Fibroblast of the conjunctiva (primary cell): ENCODE results near the gene PAXIP1.

Source experiments
- DNase-seq: peaks from one replicate; pipeline ENCODE4 v3.0.0-alpha.2; 2010; ENCODE audit warnings: low read depth

PAXIP1 gene

DNA sequence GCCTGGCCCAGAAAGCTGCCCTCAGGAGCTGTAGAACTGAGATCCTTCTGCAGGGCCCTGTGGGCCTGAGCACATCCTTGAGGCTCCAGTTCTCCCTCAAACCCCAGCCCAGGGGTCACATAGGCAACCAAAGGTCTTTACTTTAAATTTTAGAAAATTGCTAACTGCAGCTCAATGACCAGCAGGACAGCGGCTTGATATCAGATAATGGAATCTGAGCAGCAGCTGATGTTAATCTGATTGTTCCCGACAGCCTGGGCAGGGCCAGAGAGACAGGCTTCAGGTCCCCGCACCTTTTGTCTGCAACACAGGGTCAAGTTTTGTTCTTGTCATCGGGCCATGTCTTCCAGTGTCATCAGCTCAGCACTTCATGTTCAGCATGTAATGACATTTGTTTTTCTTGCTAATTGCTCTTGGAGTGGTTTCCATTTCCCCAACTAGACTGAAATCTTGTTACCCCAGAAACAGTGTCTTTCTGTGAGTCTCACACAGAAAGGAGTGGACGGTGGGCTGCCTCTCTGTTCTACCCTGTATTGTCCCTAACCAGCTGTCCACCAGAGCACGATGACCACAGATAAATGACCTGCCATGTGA lies 91.0 kb downstream of the PAXIP1 start:
- no peak for DNase-seq

DNA sequence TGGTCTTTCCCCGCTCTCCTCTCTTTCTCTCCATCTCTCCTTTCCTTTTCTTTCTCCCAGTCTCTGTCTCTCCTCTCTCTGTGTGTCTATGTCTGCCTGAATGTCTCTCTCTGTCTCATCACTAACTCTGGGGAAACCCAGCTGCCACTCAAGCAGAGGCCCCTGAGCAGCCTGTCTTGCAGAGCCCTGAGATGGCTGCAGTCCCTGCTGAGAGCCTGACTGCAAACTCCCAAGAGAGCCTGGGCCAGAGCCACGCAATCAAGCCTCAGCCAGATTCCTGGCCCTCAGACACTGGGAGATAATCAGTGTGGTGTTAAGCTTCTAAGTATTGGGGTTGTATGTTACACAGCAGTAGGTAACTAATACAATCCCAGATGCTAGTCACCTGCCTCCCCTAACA lies 91.5 kb downstream of the PAXIP1 start:
- no peak for DNase-seq

DNA sequence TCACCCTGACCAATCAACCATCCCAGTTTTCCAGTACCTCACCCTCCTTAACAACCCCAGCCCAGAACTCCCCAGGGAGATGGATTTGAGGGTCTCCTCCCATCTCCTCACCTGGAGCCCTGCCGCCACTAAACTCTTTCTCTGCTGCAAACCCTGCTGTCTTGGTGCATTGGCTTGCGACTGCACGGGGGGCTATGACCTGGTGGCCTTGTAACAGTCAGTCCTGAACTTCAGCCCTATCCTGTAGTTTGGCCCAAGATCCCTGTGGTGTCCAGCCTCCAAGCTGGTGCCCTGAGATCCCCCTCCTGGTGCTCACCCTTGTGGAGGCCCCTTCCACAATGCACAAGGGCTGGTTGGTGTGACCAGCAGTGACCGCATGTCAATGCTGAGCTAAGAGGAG lies 91.9 kb downstream of the PAXIP1 start:
- no peak for DNase-seq

DNA sequence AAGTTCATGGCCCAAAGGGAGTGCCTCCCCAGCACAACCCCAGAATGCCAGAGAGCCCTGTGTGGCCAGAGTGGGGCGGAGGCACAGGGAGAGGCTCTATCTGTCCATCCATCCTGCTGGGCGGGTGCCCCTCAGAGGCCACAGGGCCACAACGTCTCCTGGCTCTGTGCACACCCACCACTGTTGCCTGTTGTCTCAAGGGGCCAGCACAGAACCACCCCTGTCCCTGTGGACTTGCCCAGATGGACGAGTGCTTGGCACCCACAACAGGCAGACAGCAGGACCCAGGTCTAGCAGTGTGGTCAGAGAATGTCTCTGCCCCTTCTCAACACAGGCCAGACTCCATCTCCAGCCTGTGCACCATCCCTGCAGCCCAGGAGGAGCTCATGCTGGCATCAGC lies 92.8 kb downstream of the PAXIP1 start:
- no peak for DNase-seq

DNA sequence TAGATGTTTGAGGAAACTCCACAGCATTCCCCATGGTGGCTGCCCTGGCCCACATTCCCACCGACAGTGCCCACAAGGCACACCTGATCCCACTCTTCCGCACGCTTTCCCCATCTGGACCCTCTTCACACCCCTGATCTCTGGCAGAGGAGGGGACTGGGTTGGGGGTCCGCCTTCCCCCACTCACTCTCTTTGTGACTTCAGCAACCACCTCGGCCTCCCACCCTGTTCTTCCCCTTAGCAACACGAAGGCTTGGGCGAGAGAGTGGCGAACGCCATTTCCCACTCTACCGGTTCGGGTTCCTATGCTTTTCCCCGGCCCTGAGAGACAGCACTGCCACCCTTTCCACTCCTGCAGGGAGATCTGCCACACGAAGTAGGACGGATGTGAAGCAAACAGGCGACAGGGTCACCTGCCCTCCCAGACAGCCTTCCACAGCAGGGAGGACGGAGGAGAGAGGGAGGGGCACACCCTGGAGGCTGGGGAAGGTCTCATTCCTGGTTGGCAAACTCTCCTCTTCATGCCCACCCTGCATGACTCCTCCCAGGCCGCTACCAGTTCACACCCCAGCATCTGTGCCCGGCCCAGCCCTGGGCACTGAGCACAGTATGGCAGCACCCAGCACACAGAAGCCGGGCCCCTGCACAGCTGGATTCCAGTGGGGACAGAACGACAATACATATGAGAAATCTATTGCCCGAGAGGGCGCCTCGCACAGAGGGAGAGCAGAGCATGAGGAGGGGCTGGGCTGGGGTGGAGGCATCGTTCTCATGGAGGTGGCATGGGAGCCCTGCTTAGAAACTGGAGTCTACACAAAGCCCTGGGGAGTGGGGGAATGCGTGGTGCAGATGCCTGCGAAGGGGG lies 93.5 kb downstream of the PAXIP1 start:
- DNase-seq, result no peak

DNA sequence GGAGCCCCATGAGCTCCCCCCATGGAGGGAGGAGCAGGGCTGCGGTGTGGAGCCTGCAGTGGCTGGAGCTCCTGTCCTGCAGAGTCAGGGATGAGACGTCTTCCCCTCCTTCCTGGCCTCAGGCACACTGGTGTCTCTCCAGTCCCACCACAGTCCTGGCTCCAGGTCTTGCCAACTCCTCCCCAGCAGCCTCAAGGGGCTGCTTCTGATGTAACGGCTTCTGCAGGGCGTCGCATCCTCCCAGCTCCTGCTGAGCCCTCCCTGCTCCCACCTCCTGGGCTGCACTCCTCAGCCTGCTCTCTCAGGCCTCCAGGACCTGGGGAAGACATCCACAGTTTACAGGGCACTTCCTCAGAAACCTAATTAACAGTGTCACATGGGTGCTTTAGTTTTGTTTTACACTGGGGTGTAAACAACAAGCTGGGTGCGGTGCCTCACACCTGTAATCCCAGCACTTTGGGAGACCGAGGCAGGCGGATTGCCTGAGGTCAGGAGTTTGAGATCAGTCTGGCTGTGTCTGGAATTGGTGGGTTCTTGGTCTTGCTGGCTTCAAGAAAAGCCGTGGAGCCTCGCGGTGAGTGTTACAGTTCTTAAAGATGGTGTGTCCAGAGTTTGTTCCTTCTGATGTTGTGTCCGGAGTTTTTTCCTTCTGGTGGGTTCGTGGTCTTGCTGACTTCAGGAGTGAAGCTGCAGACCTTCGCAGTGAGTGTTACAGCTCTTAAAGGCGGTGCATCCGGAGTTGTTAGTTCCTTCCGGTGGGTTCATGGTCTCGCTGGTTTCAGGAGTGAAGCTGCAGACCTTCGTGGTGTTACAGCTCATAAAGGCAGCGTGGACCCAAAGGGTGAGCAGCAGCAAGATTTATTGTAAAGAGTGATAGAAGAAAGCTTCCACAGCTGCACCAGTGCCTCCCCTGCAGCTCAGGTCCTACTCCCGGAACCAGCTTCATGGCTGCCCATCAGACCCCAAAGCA lies 95.0 kb downstream of the PAXIP1 start:
- DNase-seq, result no peak

DNA sequence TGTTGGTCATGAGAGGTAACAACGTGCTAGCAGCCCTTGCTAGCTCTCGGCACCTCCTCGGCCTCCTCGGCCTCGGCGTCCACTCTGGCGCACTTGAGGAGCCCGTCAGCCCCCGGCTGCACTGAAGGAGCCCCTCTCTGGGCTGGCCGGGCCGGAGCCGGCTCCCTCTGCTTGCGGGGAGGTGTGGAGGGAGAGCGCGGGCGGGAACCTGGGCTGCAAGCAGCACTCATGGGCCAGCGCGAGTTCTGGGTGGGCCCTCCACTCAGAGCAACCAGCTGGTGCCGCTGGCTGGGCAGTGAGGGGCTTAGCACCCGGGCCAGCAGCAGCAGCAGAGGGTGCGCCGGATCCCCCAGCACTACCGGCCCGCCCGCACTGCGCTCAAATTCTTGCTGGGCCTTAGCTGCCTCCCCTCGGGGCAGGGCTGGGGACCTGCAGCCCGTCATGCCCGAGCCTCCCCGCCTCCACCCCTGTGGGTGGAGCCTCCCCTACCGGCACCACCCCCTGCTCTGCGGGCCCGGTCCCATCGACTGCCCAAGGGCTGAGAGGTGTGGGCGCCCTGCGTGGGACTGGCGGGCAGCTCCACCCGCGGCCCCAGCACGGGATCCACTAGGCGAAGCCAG lies 96.1 kb downstream of the PAXIP1 start:
- no peak for DNase-seq

DNA sequence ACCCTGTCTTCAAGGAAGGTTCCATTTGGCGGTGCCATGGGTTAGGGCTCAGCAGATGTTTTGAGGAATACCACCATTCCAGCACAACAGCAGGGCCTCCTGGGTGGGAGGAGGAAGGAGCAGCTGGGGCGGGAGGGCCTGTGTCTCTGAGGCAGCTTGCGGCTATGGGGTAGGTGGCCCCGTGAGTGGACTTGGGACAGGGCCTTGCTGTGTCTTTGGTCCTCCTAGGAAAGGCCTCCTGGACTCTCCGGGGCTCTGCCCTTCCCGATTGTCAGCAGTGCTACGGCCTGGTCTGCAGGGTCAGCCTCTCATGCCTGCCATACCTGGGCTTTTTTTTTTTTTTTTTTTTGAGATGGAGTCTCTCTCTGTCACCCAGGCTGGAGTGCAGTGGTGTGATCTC lies 96.7 kb downstream of the PAXIP1 start:
- DNase-seq, result no peak

DNA sequence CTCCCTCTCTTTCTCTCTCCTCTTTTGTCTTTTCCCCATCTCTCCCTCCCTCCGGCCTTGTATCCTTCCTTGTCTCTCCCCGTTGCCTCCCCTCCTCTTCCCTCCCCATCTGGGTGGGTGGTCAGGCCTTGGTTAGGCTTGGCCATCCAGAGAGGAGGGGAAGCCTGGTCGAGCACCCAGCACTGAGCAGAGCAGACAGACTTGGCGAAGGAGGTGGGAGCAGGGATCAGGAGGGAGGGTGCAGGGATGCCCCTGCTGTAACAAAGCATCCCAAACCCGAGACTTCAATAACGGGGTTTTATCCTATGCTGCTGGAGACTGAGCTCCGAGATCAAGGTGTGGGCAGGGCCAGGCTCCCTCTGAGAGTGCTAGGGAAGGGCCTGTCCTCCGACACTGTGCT lies 97.3 kb downstream of the PAXIP1 start:
- no peak for DNase-seq

DNA sequence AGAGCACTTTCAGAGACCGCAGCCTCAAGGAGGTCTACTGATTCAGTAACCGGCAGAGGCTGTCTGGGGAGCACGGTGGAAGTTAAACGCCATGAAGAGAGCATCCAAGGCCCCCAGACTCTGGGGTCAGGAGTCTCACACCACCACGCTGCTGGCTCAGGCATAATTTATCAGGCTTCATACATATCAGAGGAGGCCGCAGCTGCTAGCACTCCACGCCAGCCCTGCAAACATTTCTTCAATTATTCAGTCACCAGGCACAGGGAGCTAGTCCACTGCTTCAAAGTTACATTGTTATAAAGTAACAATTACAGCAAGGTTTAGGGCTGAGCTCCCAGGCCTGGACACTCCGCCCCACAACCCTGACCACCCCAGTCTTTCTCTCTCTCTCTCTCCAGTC lies 97.8 kb downstream of the PAXIP1 start:
- DNase-seq, result no peak

DNA sequence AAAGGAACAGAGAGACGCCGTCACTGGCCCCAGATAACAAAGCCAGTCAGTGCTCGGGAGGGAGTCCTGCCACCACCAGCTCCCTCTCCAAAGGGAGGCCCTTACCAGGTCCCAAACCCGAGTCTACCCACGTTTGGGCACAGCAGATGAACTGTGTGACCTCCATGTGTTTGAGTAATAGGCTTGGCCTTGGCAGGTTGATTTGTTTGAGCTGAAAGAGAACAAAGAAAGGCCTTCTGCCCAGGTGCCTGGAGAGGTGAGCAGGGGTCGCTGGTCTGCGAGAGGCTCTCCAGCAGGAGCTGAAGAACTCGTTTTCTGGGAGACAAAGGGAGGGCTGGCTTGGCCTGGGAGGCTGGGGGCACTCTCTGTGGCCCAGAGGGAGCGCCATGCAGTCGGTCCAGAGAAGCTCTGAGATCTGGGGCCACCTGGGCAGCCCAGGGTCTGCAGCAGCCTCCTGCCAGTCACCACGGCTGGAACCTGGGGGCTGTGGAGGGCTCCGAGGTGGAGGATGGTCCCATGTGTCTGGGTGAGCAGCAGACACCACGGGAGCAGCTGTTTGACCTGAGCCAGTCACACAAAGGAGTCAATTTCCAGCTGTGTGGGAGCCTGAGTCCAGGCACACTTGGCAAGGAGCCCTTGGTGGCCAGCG lies 99.7 kb downstream of the PAXIP1 start:
- no peak for DNase-seq

DNA sequence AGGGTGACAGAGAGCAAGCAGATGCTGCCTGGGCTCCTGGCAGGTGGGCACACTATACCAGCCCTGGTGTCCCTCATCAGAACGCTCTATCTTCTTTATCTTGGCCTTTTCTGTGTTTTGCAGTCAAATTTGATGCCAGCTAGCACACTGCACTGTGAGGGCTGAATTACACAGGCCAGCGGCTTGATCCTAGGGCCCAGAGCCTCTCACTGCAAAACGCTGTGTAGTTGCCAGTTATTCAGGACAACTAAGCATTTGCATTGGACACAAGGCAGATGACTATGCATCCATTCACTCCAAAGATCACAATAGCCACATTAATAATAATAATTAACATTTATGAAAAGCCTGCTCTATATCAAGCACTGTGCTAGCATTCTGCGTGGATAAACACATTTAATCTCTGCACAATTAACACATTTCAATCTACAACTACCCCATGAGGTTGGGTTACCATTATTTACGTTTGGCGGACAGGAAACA lies 100.3 kb downstream of the PAXIP1 start:
- DNase-seq, result no peak

DNA sequence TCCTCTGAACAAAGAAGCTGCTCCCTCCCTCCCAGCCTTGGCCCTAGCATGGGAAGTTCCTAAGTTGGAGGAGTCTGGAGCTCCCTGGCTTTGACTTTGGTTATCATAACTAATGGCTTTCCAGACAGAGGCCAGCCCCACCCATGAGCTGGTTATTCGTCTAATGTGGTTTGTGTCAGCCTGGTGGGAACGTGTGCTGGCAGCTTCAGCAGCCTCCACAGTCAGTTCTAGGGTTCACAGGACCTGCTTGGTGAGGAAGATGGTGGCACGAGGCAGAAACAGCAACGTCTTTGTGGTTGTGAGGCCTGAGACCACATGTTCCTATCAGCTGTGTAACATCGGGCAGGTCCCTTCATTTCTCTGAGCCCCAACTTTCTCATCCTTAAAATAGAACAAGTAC lies 103.1 kb downstream of the PAXIP1 start:
- no peak for DNase-seq

DNA sequence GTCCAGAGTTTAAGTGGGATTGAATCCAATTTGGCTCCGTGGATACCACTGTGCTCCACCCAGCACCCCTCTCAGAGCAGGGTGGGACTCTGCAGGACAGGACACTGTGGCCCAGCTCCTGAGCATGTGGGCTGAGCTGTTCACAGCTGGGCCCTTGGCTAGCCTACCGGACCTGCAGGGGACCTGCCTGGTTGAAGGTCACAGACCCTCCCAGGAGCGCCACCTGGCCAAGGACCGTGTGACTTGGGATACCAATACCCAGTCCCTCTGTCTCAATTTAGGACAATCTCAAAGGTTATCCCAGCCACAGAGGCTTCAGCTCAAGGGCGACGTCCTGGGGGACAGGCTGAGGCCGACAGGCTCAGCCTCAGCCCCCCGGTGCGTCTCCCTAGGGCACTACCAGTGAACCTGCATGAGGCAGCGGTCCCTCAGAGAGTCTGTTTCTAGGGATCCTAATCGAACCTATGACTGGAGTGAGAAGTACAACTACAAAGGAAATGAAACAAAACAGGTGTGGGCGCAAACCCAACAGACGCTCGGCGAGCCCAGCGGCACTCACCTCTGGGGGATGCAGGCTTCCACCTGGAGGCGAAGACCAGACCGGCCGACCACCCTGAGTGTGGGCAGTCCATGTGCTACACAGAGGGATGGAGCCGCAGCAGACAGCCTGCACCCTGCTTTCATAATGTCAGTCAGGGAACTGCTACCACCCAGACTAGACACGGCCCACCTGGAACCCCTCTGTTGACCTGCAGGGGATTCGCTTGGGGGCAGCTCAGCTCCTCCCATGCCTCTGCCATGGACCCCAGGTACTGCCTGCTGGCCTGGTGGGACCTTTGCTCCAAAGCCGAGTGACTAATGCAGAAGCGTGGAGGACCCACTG lies 103.7 kb downstream of the PAXIP1 start:
- DNase-seq, result no peak

DNA sequence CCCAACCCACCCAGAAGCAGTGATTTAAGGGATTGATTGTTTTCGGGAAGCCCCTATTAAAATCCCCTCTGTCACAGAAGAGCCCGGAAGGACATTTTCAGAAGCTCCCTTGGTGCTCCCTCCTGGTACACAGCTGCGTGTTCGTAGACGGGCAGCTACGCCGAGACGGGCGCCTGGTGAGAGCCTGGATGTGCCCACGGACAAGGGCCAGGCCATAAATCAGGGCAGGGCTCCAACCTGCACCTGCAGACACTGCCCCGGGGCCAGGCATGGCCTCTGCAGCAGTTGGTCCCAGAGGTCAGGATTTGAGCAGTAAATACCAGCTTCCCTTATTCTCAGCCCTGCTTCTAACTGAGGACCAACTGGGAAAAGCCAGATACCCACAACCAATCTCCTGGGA lies 106.8 kb downstream of the PAXIP1 start:
- no peak for DNase-seq
